ENCODE results near the gene COL16A1. TPM values are rescaled to one million over a fixed set of nuclear protein-coding genes. Genes with fewer than 3 reads are reported as not detected.

COL16A1 gene
- total and polyA plus RNA-seq, 2 of the 4 experiments (the other 2 are of a cell fraction), result 34.2 to 62.8 TPM

DNA sequence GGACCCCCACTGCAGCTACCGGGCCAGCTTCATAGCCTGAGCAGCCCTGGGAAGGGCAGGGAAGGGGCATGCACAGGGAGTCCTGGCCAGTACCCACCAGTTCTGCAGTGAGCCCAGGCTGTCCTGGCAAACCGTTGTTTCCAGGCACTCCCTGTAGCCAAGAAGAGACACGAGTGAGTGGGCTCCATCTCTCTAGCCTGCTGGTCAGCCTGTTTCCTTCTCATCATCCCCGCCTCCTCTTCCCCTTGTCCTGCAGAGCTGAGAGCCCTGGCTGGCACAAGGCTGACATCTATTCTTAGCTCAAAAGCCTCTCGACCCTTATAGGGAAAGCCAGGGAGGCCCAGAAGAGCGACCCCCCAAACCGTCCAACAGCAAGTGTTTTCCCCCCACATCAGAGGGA lies 28.7 kb downstream of the COL16A1 start:
- no TSS peak for BruUV-seq (replicated peaks)
- Histone ChIP-seq H4K8ac (ENCODE audit: low read depth in 2 of 2, low read length in 2 of 2) (no peak overlapping the region), H3K36me3 (ENCODE audit: control insufficient read depth, insufficient read depth, low read length) (peaks cover 70% of the 10 kb centered on the region), H4K20me1 (ENCODE audit: insufficient read depth, low read length) (no peaks in the 10 kb centered on the region), H3K14ac (replicated peaks; ENCODE audit: low read depth, low read length) (no peak overlapping the region), H4K5ac (ENCODE audit: low read depth, low read length) (no peak overlapping the region), H3K79me1 (ENCODE audit: low read depth in 1 of 2, low read length in 2 of 2) (no peaks in the 10 kb centered on the region; a peak in 1 of 4 replicates), H3K23ac (ENCODE audit: low read depth, low read length) (no peak overlapping the region), H3K27me3 (ENCODE audit: control insufficient read depth, insufficient read depth, low read length) (no peaks in the 10 kb centered on the region), H3K18ac (ENCODE audit: low read depth, low read length) (no peak overlapping the region), H3K56ac (ENCODE audit: extremely low read depth, insufficient read depth, low read length) (no peak overlapping the region), H4K91ac (ENCODE audit: insufficient read depth, low read depth, low read length) (no peak overlapping the region), H2BK120ac (ENCODE audit: low read depth, low read length) (no peak overlapping the region), H2AK5ac (ENCODE audit: low read depth, low read length) (no peak overlapping the region), H3K4ac (ENCODE audit: low read depth, low read length) (no peak overlapping the region), H3K9ac (ENCODE audit: low read depth, low read length) (no peak overlapping the region), H2AFZ (replicated peaks; ENCODE audit: low read length, poor library complexity) (no peak overlapping the region), H2BK5ac (ENCODE audit: low read depth, low read length, poor library complexity, severe bottlenecking) (no peak overlapping the region), H3K4me2 (ENCODE audit: low read depth, low read length) (no peak overlapping the region), H3K4me3 (ENCODE audit: insufficient read depth, low read depth, low read length) (no peak overlapping the region), H3K27ac (ENCODE audit: insufficient read depth, low read length) (no peak overlapping the region), H3K9me1 (ENCODE audit: insufficient read depth, low read length) (0 out of 2 replicates have a peak, but pooled peaks cover 3% of the 10 kb centered on the region), H2BK15ac (ENCODE audit: low read depth, low read length) (no peak overlapping the region), H2AK9ac (replicated peaks; ENCODE audit: low read depth, low read length, poor library complexity) (no peak overlapping the region), H3K4me1 (ENCODE audit: control insufficient read depth, insufficient read depth, low read length) (peaks cover 5% of the 10 kb centered on the region; the same call in 1 of the 2 replicates), H3K9me3 (ENCODE audit: control insufficient read depth, insufficient read depth, low read length) (no peaks in the 10 kb centered on the region), H2BK20ac (ENCODE audit: low read depth, low read length) (no peak overlapping the region)
- ATAC-seq (ENCODE audit: low read depth), result no peak
- in situ Hi-C loops (cut with MboI; ENCODE audit: low sequenced_read_pairs), result no loop called here
- DNase-seq, result no peak
- CTCF ChIA-PET, result interaction anchor here (1.4 kb wide), 1 partner anchor 9 kb away, joined by 4 read pairs; no protein-coding TSS in a partner anchor
- dilution Hi-C loops (cut with HindIII; ENCODE audit: low sequenced_read_pairs, unreplicated experiment), result no loop called here
- intact Hi-C loops (cut with micrococcal nuclease), result no loop called here
- WGBS, 2 experiments (ENCODE audit: extremely low coverage in 2 of 2, insufficient read length in 1 of 2), result 71% methylated on average over 3 of the region's 7 CpGs; no CpG with 5 or more reads in 1 of the 2 experiments
- TF ChIP-seq MAZ (IDR thresholded peaks at IDR 0.05; ENCODE audit: borderline replicate concordance, low read depth, low read length) (no peak), MAFK (IDR thresholded peaks at IDR 0.05; ENCODE audit: low read depth, low read length) (no peak)
- POLR2A ChIA-PET (ENCODE audit: unreplicated experiment), result no interaction called here

All from IMR-90 (cell line).